CD4-positive, alpha-beta T cell treated with Interleukin-6 for 4 hours (primary cell): ENCODE data around the gene RCAN2.

Experiments
- DNase-seq: peaks from one replicate; pipeline ENCODE4 v3.0.0-alpha.2; 2020; ENCODE audit warnings: mixed read lengths

The RCAN2 gene

GRCh38 chr6:46287681-46288080, 203.6 kb downstream of the RCAN2 start:
- no peak for DNase-seq

GRCh38 chr6:46287043-46287442, 204.2 kb downstream of the RCAN2 start:
- DNase-seq: no peak

- DNase-seq: no peak
These were observed 206.8 kb downstream of the RCAN2 start for GRCh38 chr6:46284475-46284874.

GRCh38 chr6:46281110-46281509, 210.1 kb downstream of the RCAN2 start:
- no peak for DNase-seq

- no peak for DNase-seq
These were observed 211.4 kb downstream of the RCAN2 start for GRCh38 chr6:46279874-46280273.

GRCh38 chr6:46276576-46277142, 214.6 kb downstream of the RCAN2 start:
- DNase-seq: no peak

- DNase-seq: no peak
These were observed 216.7 kb downstream of the RCAN2 start for GRCh38 chr6:46274502-46274901.

GRCh38 chr6:46273911-46274310, 217.3 kb downstream of the RCAN2 start:
- no peak for DNase-seq

GRCh38 chr6:46271728-46272127, 219.5 kb downstream of the RCAN2 start:
- no peak for DNase-seq

- DNase-seq: no peak
These were observed 220.1 kb downstream of the RCAN2 start for GRCh38 chr6:46271107-46271506.

- no peak for DNase-seq
These were observed 220.9 kb downstream of the RCAN2 start for GRCh38 chr6:46270336-46270735.

- no peak for DNase-seq
These were observed 221.6 kb downstream of the RCAN2 start for GRCh38 chr6:46269447-46270229.

GRCh38 chr6:46267515-46267914, 223.7 kb downstream of the RCAN2 start:
- DNase-seq: no peak

- no peak for DNase-seq
These were observed 225.9 kb downstream of the RCAN2 start for GRCh38 chr6:46265373-46265772.

GRCh38 chr6:46263707-46264086, 227.6 kb downstream of the RCAN2 start:
- DNase-seq: no peak

- DNase-seq: no peak
These were observed 228.1 kb downstream of the RCAN2 start for GRCh38 chr6:46262928-46263706.

- DNase-seq: no peak
These were observed 233.0 kb downstream of the RCAN2 start for GRCh38 chr6:46258249-46258648.

- DNase-seq: no peak
These were observed 235.7 kb downstream of the RCAN2 start for GRCh38 chr6:46255528-46255927.

- DNase-seq: no peak
These were observed 236.3 kb downstream of the RCAN2 start for GRCh38 chr6:46254946-46255345.

- DNase-seq: no peak
These were observed 236.9 kb downstream of the RCAN2 start for GRCh38 chr6:46254331-46254730.

GRCh38 chr6:46251583-46252339, 239.5 kb downstream of the RCAN2 start:
- DNase-seq: no peak

GRCh38 chr6:46248143-46248542, 243.1 kb downstream of the RCAN2 start:
- no peak for DNase-seq

- DNase-seq: no peak
These were observed 244.5 kb downstream of the RCAN2 start for GRCh38 chr6:46246727-46247126.
